ENCODE measurements around the gene ODF2L.

Gene ODF2L

DNA sequence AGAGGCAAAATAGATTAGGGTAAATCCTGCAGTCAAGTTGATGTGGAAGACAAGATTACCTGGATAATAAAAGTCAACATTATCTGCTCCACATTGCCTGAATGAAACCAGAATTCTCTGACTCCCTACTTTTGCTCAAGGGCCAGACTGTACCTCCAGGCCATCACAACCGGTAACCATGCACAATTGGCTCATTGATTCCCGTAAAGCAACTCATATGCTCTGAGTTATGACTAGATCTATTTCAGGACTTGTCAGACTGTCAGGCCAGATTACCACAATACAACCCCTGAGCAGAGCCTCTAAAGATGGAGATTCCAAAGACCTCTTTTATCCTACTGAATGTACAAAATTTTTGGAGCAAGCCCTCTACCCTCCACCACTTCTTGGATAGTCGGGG lies 90.4 kb downstream of the ODF2L start:
- no peak for DNase-seq

DNA sequence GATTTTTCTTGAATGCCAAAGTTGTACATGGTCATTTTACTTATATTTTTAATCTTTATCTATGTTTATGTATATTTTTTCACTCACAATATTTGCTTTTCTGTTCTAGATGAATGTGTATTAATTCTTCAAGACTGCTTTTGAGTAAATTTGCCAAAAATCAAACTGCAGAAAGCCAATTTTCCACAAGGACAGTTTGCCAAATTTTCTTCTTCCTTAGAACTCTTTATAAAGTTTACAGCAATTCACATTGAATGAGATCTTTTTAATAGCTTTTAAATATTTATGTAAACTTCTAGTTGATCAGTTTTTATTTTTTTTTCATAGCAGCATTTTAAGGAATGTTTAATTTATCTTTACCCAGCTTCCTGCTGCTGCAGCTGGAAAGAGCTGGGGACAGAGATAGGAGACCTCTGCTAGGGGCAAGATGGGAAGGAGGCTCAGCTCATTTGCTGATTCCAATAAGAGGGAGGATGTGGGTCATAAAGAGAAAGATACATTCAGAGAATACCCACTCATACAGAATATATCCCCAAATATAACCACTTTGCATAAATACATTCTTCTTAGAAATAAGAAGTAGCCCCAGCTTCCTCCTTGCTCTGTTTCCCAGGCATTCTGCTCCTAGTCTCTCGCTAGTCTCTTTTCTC lies 93.0 kb downstream of the ODF2L start:
- no peak for DNase-seq
